Endothelial cell of umbilical vein (primary cell): Measurements from ENCODE around the gene DYNLRB2. TPM values are rescaled to one million over a fixed set of nuclear protein-coding genes. Genes with fewer than 3 reads are reported as not detected.

Experiments
- BruUV-seq: library from RNA; stranded (reverse); fragments of 400-500 nt; replicated peaks from 2 replicates; lab custom pipeline; 2021; lab: Mats Ljungman, UMichigan
- CTCF ChIA-PET: fragments of 300-600, 350-600 bp; sonication (Branson Sonifier 250); formaldehyde crosslinking; loops from one replicate; lab custom pipeline; 2021; ENCODE audit warnings: antibody characterized with exemption, inconsistent platforms; lab: Charles Lee
- POLR2A ChIA-PET: fragments of 300-600, 350-600 bp; sonication (Branson Sonifier 250); formaldehyde crosslinking; loops from one replicate; lab custom pipeline; 2021; ENCODE audit warnings: antibody characterized with exemption, inconsistent platforms; lab: Charles Lee
- DNase-seq: peaks from one replicate; pipeline ENCODE4 v3.0.0-alpha.2; 2011; ENCODE audit warnings: low read depth, low spot score
- FAIRE-seq: peaks from 2 replicates; lab custom pipeline; 2011; peaks lifted over from hg19 to GRCh38; lab: Jason Lieb, UNC
- H2AFZ ChIP-seq: 2 replicates; pipeline ENCODE4 v1.6.0; 2012; ENCODE audit warnings: low read depth, low read length, control low read depth, inconsistent platforms
- H3K27ac ChIP-seq: 2 replicates; pipeline ENCODE4 v1.5.1; 2011; ENCODE audit warnings: low read depth, mild to moderate bottlenecking, control low read depth, low read length, moderate library complexity; ENCODE audit not compliant: insufficient read depth
- H3K27me3 ChIP-seq, 2 experiments: 2 replicates each; pipeline versions ENCODE4 v1.6.0 to v1.6.1; 2011; ENCODE audit warnings: low read length in 2 of 2, mixed read lengths in 1 of 2; ENCODE audit not compliant: control insufficient read depth in 2 of 2, insufficient read depth in 2 of 2
- H3K36me3 ChIP-seq, 2 experiments: 2 replicates in 1 of 2; 3 replicates in 1 of 2; pipeline ENCODE4 v1.5.1; 2011; ENCODE audit warnings: low read length in 2 of 2, mild to moderate bottlenecking in 1 of 2, moderate library complexity in 1 of 2; ENCODE audit not compliant: control insufficient read depth in 2 of 2, insufficient read depth in 2 of 2; ENCODE audit errors: extremely low read depth in 1 of 2
- H3K4me1 ChIP-seq: 3 replicates; pipeline ENCODE4 v1.5.1; 2011; ENCODE audit warnings: mild to moderate bottlenecking, low read length; ENCODE audit not compliant: control insufficient read depth, insufficient read depth; ENCODE audit errors: extremely low read depth
- H3K4me2 ChIP-seq: 2 replicates; pipeline ENCODE4 v1.6.1; 2011; ENCODE audit warnings: low read length, control low read depth, mixed read lengths; ENCODE audit not compliant: insufficient read depth
- H3K4me3 ChIP-seq, 3 experiments: fragments of 200-600 bp in 1 of 3; sonication (generic), shearing (Covaris generic) in 1 of 3; replicated peaks in 1 of 3; 2 replicates each; pipeline ENCODE4 v1.5.1; 2011 to 2016; ENCODE audit warnings: control low read depth in 3 of 3, low read length in 3 of 3, mild to moderate bottlenecking in 2 of 3, inconsistent platforms in 1 of 3, low read depth in 1 of 3, moderate library complexity in 1 of 3; ENCODE audit not compliant: insufficient read depth in 1 of 3
- H3K79me2 ChIP-seq: 2 replicates; pipeline ENCODE4 v1.6.0; 2012; ENCODE audit warnings: low read length, inconsistent platforms; ENCODE audit not compliant: control insufficient read depth, insufficient read depth
- H3K9ac ChIP-seq: replicated peaks from 2 replicates; pipeline ENCODE3; 2011; ENCODE audit warnings: low read length, control low read depth; ENCODE audit not compliant: insufficient read depth; ENCODE audit errors: extremely low read depth
- H3K9me1 ChIP-seq: replicated peaks from 3 replicates; pipeline ENCODE4 v1.6.0; 2011; ENCODE audit warnings: mild to moderate bottlenecking, low read length; ENCODE audit not compliant: control insufficient read depth, insufficient read depth; ENCODE audit errors: extremely low read depth
- H3K9me3 ChIP-seq: replicated peaks from 2 replicates; pipeline ENCODE4 v1.5.1; 2012; ENCODE audit warnings: low read length, inconsistent platforms; ENCODE audit not compliant: control insufficient read depth, insufficient read depth
- H4K20me1 ChIP-seq: replicated peaks from 2 replicates; pipeline ENCODE3; 2011; ENCODE audit warnings: mild to moderate bottlenecking, low read length; ENCODE audit not compliant: control insufficient read depth, insufficient read depth; ENCODE audit errors: extremely low read depth
- EZH2 ChIP-seq: IDR thresholded peaks from 2 replicates; pipeline ENCODE4 v1.6.1; 2012; ENCODE audit warnings: borderline replicate concordance, low read depth, mild to moderate bottlenecking, moderate library complexity, low read length, inconsistent platforms; ENCODE audit not compliant: severe bottlenecking
- FOS ChIP-seq: IDR thresholded peaks from 2 replicates; pipeline ENCODE4 v1.6.1; 2011; ENCODE audit warnings: mild to moderate bottlenecking, low read length, moderate library complexity, borderline replicate concordance; ENCODE audit not compliant: insufficient read depth
- GATA2 ChIP-seq: IDR thresholded peaks from 2 replicates; pipeline ENCODE4 v1.7.0; 2011; ENCODE audit warnings: low read depth, mild to moderate bottlenecking, moderate library complexity, mixed read lengths, low read length; ENCODE audit not compliant: insufficient read length, insufficient read depth
- JUN ChIP-seq: IDR thresholded peaks from 2 replicates; pipeline ENCODE4 v1.6.1; 2011; ENCODE audit warnings: borderline replicate concordance, low read depth; ENCODE audit not compliant: insufficient read length, insufficient read depth
- MYC ChIP-seq: IDR thresholded peaks from one replicate; pipeline ENCODE4 v1.6.1; 2011; ENCODE audit warnings: mild to moderate bottlenecking, low read depth, low read length
- POLR2A ChIP-seq: IDR thresholded peaks from 2 replicates; pipeline ENCODE4 v1.6.1; 2012; ENCODE audit warnings: low read depth, mild to moderate bottlenecking, control low read depth, low read length
- POLR2AphosphoS5 ChIP-seq: IDR thresholded peaks from 2 replicates; pipeline ENCODE4 v1.6.1; 2012; ENCODE audit warnings: low read depth, mild to moderate bottlenecking, control low read depth, low read length, moderate library complexity; ENCODE audit not compliant: insufficient read depth
- dilution Hi-C: fragments of 300-500 bp; cut with MboI; formaldehyde crosslinking; loops from one replicate; pipeline ENCODE4 v1.15.0; 2019; ENCODE audit warnings: low sequenced_read_pairs; ENCODE audit not compliant: extremely low pct_ligation_motif_present
- intact Hi-C: fragments of 100-400 bp; cut with micrococcal nuclease; formaldehyde crosslinking; loops from one replicate; pipeline ENCODE4 v1.10.0; 2022
- polyA plus RNA-seq, 4 experiments: library from polyadenylated mRNA; depleted of rRNA in 3 of 4; stranded (reverse) in 3 of 4; unstranded in 1 of 4; fragments of >200 nt; gene quantifications; 2 replicates each; pipeline versions ENCODE4 v1.2.1 to v1.2.3, GENCODE V29; 2011 to 2012; ENCODE audit warnings: missing spikeins in 1 of 4
- total RNA-seq: library from RNA; stranded (reverse); gene quantifications from 2 replicates; pipeline ENCODE4 v1.2.3, GENCODE V29; 2021
- TF ChIP-seq, protein P1 (sequence below): IDR thresholded peaks from 2 replicates; pipeline ENCODE4 v1.6.1; 2011; ENCODE audit not compliant: insufficient read depth, insufficient read length
- TF ChIP-seq, protein P2 (sequence below), 2 donors: IDR thresholded peaks; 1 replicate in 1 of 2; 2 replicates in 1 of 2; pipeline ENCODE4 v1.5.1; 2011; ENCODE audit warnings: low read length in 2 of 2, mild to moderate bottlenecking in 2 of 2, moderate library complexity in 2 of 2, control low read depth in 1 of 2, inconsistent platforms in 1 of 2, low read depth in 1 of 2; ENCODE audit not compliant: insufficient read depth in 1 of 2; ENCODE audit errors: extremely low read depth in 1 of 2

DYNLRB2 gene
- total and polyA plus RNA-seq, 2 donors (not counting 3 experiments of a cell fraction or from before 2014, with no cell fraction given) = not detected

DNA sequence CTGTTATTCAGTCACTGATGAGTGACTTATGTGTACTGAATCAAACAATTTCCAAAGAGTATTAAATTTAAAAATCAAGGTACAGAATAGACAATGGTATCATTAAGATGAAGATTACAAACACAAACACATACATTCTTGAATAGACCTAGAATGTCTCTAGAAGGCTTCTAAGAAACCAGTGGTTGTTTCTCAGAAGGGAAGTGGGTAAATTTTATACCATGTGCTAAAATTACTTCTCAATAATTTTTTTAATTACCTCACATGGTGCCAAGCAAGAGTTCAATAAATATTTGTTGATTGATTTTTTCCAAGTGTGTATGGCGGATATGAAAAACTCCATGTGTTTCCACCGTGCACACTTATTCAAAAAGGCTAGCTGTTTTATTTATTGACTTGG lies 6.4 kb downstream of the DYNLRB2 start:
- H3K79me2 ChIP-seq = no peaks in the 10 kb centered on the region
- no peak overlapping the region for H2AFZ ChIP-seq
- H4K20me1 ChIP-seq = no peaks in the 10 kb centered on the region
- no peak overlapping the region for H3K9ac ChIP-seq
- H3K27ac ChIP-seq = no peak overlapping the region
- DNase-seq (no peak), FAIRE-seq (no peak)
- no peaks in the 10 kb centered on the region for H3K9me1 ChIP-seq
- H3K4me1 ChIP-seq = no peaks in the 10 kb centered on the region
- peaks cover 3 to 24% of the 10 kb centered on the region in 2 experiments for H3K27me3 ChIP-seq
- ChIA-PET POLR2A (no interaction called here), CTCF (no interaction called here)
- no peak overlapping the region for H3K4me2 ChIP-seq
- dilution Hi-C loops (no loop called here), intact Hi-C loops (no loop called here)
- H3K36me3 ChIP-seq = no peaks in the 10 kb centered on the region
- no TSS peak for BruUV-seq
- no peak for TF ChIP-seq EZH2
- no peak for TF ChIP-seq FOS
- no peak for TF ChIP-seq POLR2AphosphoS5
- TF ChIP-seq, protein P1, sequence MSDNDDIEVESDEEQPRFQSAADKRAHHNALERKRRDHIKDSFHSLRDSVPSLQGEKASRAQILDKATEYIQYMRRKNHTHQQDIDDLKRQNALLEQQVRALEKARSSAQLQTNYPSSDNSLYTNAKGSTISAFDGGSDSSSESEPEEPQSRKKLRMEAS = no peak
- TF ChIP-seq POLR2A = no peak
- TF ChIP-seq MYC = no peak
- no peak for TF ChIP-seq GATA2
- no peak for TF ChIP-seq JUN
- TF ChIP-seq, protein P2, sequence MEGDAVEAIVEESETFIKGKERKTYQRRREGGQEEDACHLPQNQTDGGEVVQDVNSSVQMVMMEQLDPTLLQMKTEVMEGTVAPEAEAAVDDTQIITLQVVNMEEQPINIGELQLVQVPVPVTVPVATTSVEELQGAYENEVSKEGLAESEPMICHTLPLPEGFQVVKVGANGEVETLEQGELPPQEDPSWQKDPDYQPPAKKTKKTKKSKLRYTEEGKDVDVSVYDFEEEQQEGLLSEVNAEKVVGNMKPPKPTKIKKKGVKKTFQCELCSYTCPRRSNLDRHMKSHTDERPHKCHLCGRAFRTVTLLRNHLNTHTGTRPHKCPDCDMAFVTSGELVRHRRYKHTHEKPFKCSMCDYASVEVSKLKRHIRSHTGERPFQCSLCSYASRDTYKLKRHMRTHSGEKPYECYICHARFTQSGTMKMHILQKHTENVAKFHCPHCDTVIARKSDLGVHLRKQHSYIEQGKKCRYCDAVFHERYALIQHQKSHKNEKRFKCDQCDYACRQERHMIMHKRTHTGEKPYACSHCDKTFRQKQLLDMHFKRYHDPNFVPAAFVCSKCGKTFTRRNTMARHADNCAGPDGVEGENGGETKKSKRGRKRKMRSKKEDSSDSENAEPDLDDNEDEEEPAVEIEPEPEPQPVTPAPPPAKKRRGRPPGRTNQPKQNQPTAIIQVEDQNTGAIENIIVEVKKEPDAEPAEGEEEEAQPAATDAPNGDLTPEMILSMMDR (IDR thresholded peaks at IDR 0.05; ENCODE audit: extremely low read depth in 1 of 2, insufficient read depth in 1 of 2, low read depth in 1 of 2, low read length in 2 of 2) = no peak
- no peak overlapping the region for H3K4me3 ChIP-seq
- H3K9me3 ChIP-seq = no peaks in the 10 kb centered on the region
